ENCODE data around the gene RAB3B.
"Not testable (repeated sequence)": the region's sequence is repeated elsewhere in the genome, so short reads cannot be mapped to it uniquely, and the experiment has no call there.

Gene RAB3B

GRCh38 chr1:51990478-51990965, at the start of gene RAB3B:
Gene RAB3B (minus strand): TSS chr1:51990700. CDS start chr1:51977117, 13,583 bp downstream.
- no peak for DNase-seq

- DNase-seq: no peak
Observed at GRCh38 chr1:52037909-52038308, 47.4 kb upstream of the RAB3B start.

- DNase-seq: no peak
Observed at GRCh38 chr1:52037402-52037814, 46.9 kb upstream of the RAB3B start.

GRCh38 chr1:52034050-52034384, 43.5 kb upstream of the RAB3B start:
- DNase-seq: no peak

GRCh38 chr1:52033190-52034049, 42.9 kb upstream of the RAB3B start, which contains the start of gene KTI12:
Gene KTI12 (minus strand): TSS chr1:52033810. CDS start chr1:52033761, 49 bp downstream.
- peak; percentile 44 for DNase-seq

GRCh38 chr1:52032785-52033131, 42.3 kb upstream of the RAB3B start:
- DNase-seq: no peak

- no peak for DNase-seq
Observed at GRCh38 chr1:52032124-52032784, 41.8 kb upstream of the RAB3B start.

GRCh38 chr1:52028839-52029238, 38.3 kb upstream of the RAB3B start:
- not testable (repeated sequence) for DNase-seq

GRCh38 chr1:52028328-52028727, 37.8 kb upstream of the RAB3B start:
- DNase-seq: no peak

- no peak for DNase-seq
Observed at GRCh38 chr1:52026278-52026677, 35.8 kb upstream of the RAB3B start.

- DNase-seq: no peak
Observed at GRCh38 chr1:52022133-52022532, 31.6 kb upstream of the RAB3B start.

GRCh38 chr1:52008071-52008809, 17.7 kb upstream of the RAB3B start:
- no peak for DNase-seq

- no peak for DNase-seq
Observed at GRCh38 chr1:52007215-52008002, 16.9 kb upstream of the RAB3B start.

- not testable (repeated sequence) for DNase-seq
Observed at GRCh38 chr1:52006081-52006553, 15.6 kb upstream of the RAB3B start.

- DNase-seq: not testable (repeated sequence)
Observed at GRCh38 chr1:52005548-52005947, 15.0 kb upstream of the RAB3B start.

- no peak for DNase-seq
Observed at GRCh38 chr1:52003877-52004276, 13.4 kb upstream of the RAB3B start.

- DNase-seq: peak; percentile 34
Observed at GRCh38 chr1:52002038-52002917, 11.8 kb upstream of the RAB3B start.

- no peak for DNase-seq
Observed at GRCh38 chr1:51998701-51999100, 8.2 kb upstream of the RAB3B start.

GRCh38 chr1:51997974-51998382, 7.5 kb upstream of the RAB3B start:
- no peak for DNase-seq

- no peak for DNase-seq
Observed at GRCh38 chr1:51989582-51990477, 670 bp downstream of the RAB3B start.

Measured in SIG-M5 (cell line).